Measurements from ENCODE around the gene NUP133. TPM values are rescaled to one million over a fixed set of nuclear protein-coding genes. Genes with fewer than 3 reads are reported as not detected.

NUP133 gene
- total RNA-seq, 2 donors from 2014 or later, result 13.5 to 16.3 TPM

- ATAC-seq (no peak), DNase-seq (no peak)
- Histone ChIP-seq H3K4me3 (no peak overlapping the region), H3K27ac (no peak overlapping the region), H3K27me3 (no peaks in the 10 kb centered on the region), H3K4me1 (peaks cover 46% of the 10 kb centered on the region), H3K36me3 (replicated peaks in 1 of 2; ENCODE audit: insufficient read depth in 1 of 2, low read depth in 2 of 2) (no peaks in the 10 kb centered on the region), H3K9me3 (no peaks in the 10 kb centered on the region)
- WGBS, 2 donors, result 83 to 85% methylated on average over 5 of the region's 5 CpGs
- no peak for TF ChIP-seq CTCF (IDR thresholded peaks at IDR 0.05)
- intact Hi-C loops (cut with DNase I), result no loop called here
Observed at GRCh38 chr1:229552732-229553131, 44.6 kb upstream of the NUP133 start.

- TF ChIP-seq POLR2A (IDR thresholded peaks at IDR 0.05) (no peak), CTCF (IDR thresholded peaks at IDR 0.05) (no peak)
- H3K36me3 ChIP-seq (replicated peaks in 1 of 2; ENCODE audit: insufficient read depth in 1 of 2, low read depth in 2 of 2), result no peaks in the 10 kb centered on the region
- H3K9me3 ChIP-seq, result no peaks in the 10 kb centered on the region
- no peak overlapping the region for H3K4me3 ChIP-seq
- no peak for ATAC-seq
- no peak overlapping the region for H3K27ac ChIP-seq
- 64 to 68% methylated on average over 3 of the region's 3 CpGs for WGBS, 2 donors
- H3K27me3 ChIP-seq, result no peaks in the 10 kb centered on the region
- intact Hi-C loops (cut with DNase I), result no loop called here
- no peak for DNase-seq
- peaks cover 30% of the 10 kb centered on the region for H3K4me1 ChIP-seq
Observed at GRCh38 chr1:229550812-229551567, 42.8 kb upstream of the NUP133 start.

- Histone ChIP-seq H3K9me3 (no peaks in the 10 kb centered on the region), H3K4me3 (no peak overlapping the region), H3K4me1 (peaks cover 15% of the 10 kb centered on the region), H3K27me3 (no peaks in the 10 kb centered on the region), H3K27ac (no peak overlapping the region), H3K36me3 (replicated peaks in 1 of 2; ENCODE audit: insufficient read depth in 1 of 2, low read depth in 2 of 2) (peaks cover 0 to 2% of the 10 kb centered on the region in 2 donors)
- no peak for DNase-seq
- TF ChIP-seq CTCF (IDR thresholded peaks at IDR 0.05) (no peak), POLR2A (IDR thresholded peaks at IDR 0.05) (no peak)
- intact Hi-C loops (cut with DNase I), result no loop called here
- ATAC-seq, result no peak
- 92% methylated on average over 7 of the region's 7 CpGs for WGBS, 2 donors
Observed at GRCh38 chr1:229547542-229547941, 39.4 kb upstream of the NUP133 start.

- no peaks in the 10 kb centered on the region for H3K9me3 ChIP-seq
- intact Hi-C loops (cut with DNase I), result no loop called here
- peaks cover 0 to 8% of the 10 kb centered on the region in 2 donors for H3K36me3 ChIP-seq (replicated peaks in 1 of 2; ENCODE audit: insufficient read depth in 1 of 2, low read depth in 2 of 2)
- ATAC-seq, result no peak
- TF ChIP-seq POLR2A (IDR thresholded peaks at IDR 0.05) (no peak), CTCF (IDR thresholded peaks at IDR 0.05) (no peak)
- no peak for DNase-seq
- H3K4me1 ChIP-seq, result peaks cover 2% of the 10 kb centered on the region
- WGBS, 2 donors, result 100% methylated on average over 1 of the region's 1 CpG
- no peaks in the 10 kb centered on the region for H3K27me3 ChIP-seq
- no peak overlapping the region for H3K27ac ChIP-seq
- no peak overlapping the region for H3K4me3 ChIP-seq
Observed at GRCh38 chr1:229544587-229544986, 36.4 kb upstream of the NUP133 start.
